ENCODE results near the gene C1QTNF9. TPM values are rescaled to one million over a fixed set of nuclear protein-coding genes. Genes with fewer than 3 reads are reported as not detected.

C1QTNF9 gene
- total RNA-seq, 1 donor from 2014 or later: not detected

GRCh38 chr13:24290280-24290932 is 19.0 kb upstream of the C1QTNF9 start:
- no peak for TF ChIP-seq CTCF (IDR thresholded peaks at IDR 0.05; ENCODE audit: insufficient read depth, low read length, severe bottlenecking)
- Histone ChIP-seq H3K36me3 (ENCODE audit: control insufficient read depth, insufficient read depth, low read length) (no peaks in the 10 kb centered on the region), H3K4me3 (ENCODE audit: low read depth, low read length) (no peak overlapping the region), H3K27me3 (ENCODE audit: control insufficient read depth, insufficient read depth, low read length) (no peaks in the 10 kb centered on the region)
- no peak for DNase-seq (ENCODE audit: low read depth)
- no peak for FAIRE-seq

GRCh38 chr13:24292481-24292880 is 16.9 kb upstream of the C1QTNF9 start:
- FAIRE-seq (no peak), DNase-seq (ENCODE audit: low read depth) (no peak)
- no peak overlapping the region for H3K4me3 ChIP-seq (ENCODE audit: low read depth, low read length)
- H3K27me3 ChIP-seq (ENCODE audit: control insufficient read depth, insufficient read depth, low read length): no peaks in the 10 kb centered on the region
- no peaks in the 10 kb centered on the region for H3K36me3 ChIP-seq (ENCODE audit: control insufficient read depth, insufficient read depth, low read length)
- TF ChIP-seq CTCF (IDR thresholded peaks at IDR 0.05; ENCODE audit: insufficient read depth, low read length, severe bottlenecking): no peak

GRCh38 chr13:24293746-24294145 is 15.6 kb upstream of the C1QTNF9 start:
- TF ChIP-seq CTCF (IDR thresholded peaks at IDR 0.05; ENCODE audit: insufficient read depth, low read length, severe bottlenecking): no peak
- no peak for DNase-seq (ENCODE audit: low read depth)

GRCh38 chr13:24299488-24300114 is 9.8 kb upstream of the C1QTNF9 start:
- no peak overlapping the region for H3K4me3 ChIP-seq (ENCODE audit: low read depth, low read length)
- DNase-seq (ENCODE audit: low read depth): no peak
- FAIRE-seq: peak; percentile 13
- peaks cover 1% of the 10 kb centered on the region for H3K36me3 ChIP-seq (ENCODE audit: control insufficient read depth, insufficient read depth, low read length)
- no peaks in the 10 kb centered on the region for H3K27me3 ChIP-seq (ENCODE audit: control insufficient read depth, insufficient read depth, low read length)
- no peak for TF ChIP-seq CTCF (IDR thresholded peaks at IDR 0.05; ENCODE audit: insufficient read depth, low read length, severe bottlenecking)

More at GRCh38 chr13:24293746-24294145, 15.6 kb upstream of the C1QTNF9 start:
- Histone ChIP-seq H3K4me3 (ENCODE audit: low read depth, low read length) (no peak overlapping the region), H3K27me3 (ENCODE audit: control insufficient read depth, insufficient read depth, low read length) (no peaks in the 10 kb centered on the region), H3K36me3 (ENCODE audit: control insufficient read depth, insufficient read depth, low read length) (peaks cover 1% of the 10 kb centered on the region)
- no peak for FAIRE-seq

- no peak overlapping the region for H3K4me3 ChIP-seq (ENCODE audit: low read depth, low read length)
- TF ChIP-seq CTCF (IDR thresholded peaks at IDR 0.05; ENCODE audit: insufficient read depth, low read length, severe bottlenecking): no peak
- peaks cover 1% of the 10 kb centered on the region for H3K36me3 ChIP-seq (ENCODE audit: control insufficient read depth, insufficient read depth, low read length)
- DNase-seq (ENCODE audit: low read depth): no peak
- no peak for FAIRE-seq
- H3K27me3 ChIP-seq (ENCODE audit: control insufficient read depth, insufficient read depth, low read length): no peaks in the 10 kb centered on the region
These were observed 7.9 kb upstream of the C1QTNF9 start for GRCh38 chr13:24301434-24301833.

Measured in bronchial epithelial cell (primary cell).